SK-MEL-5 (cell line): ENCODE data around the gene DNAJC25. TPM values are rescaled to one million over a fixed set of nuclear protein-coding genes. Genes with fewer than 3 reads are reported as not detected.
A peak's percentile ranks its signal among the peaks of the same experiment; 100 is the strongest.

Experiments
- DNase-seq: peaks from one replicate; pipeline ENCODE4 v3.0.0-alpha.2; 2016; ENCODE audit warnings: low read depth, low spot score
- in situ Hi-C: cut with HindIII; loops from 2 replicates; pipeline ENCODE4 v1.10.0; 2016; ENCODE audit warnings: low sequenced_read_pairs, high pct_unique_total_duplicates, low pct_unique_long_range_greater_than_20kb
- polyA plus RNA-seq, 2 experiments: library from polyadenylated mRNA; depleted of rRNA; stranded (reverse); fragments of >200 nt; gene quantifications; 2 replicates each; pipeline ENCODE4 v1.2.3, GENCODE V29; 2015
- total RNA-seq: library from RNA; depleted of rRNA; stranded (reverse); fragments of >200 nt; shearing (Covaris generic); gene quantifications from 2 replicates; pipeline ENCODE4 v1.2.3, GENCODE V29; 2014; rRNA removed

DNAJC25 gene
- total RNA-seq, result 13.1 and 16.3 TPM in 2 replicates
- 11.8 and 12.7 TPM in 2 replicates for polyA plus RNA-seq (2015; cell fraction: cytosol; rRNA removed)
- 15.2 and 18.6 TPM in 2 replicates for polyA plus RNA-seq (2015; cell fraction: nucleus; rRNA removed)

DNA sequence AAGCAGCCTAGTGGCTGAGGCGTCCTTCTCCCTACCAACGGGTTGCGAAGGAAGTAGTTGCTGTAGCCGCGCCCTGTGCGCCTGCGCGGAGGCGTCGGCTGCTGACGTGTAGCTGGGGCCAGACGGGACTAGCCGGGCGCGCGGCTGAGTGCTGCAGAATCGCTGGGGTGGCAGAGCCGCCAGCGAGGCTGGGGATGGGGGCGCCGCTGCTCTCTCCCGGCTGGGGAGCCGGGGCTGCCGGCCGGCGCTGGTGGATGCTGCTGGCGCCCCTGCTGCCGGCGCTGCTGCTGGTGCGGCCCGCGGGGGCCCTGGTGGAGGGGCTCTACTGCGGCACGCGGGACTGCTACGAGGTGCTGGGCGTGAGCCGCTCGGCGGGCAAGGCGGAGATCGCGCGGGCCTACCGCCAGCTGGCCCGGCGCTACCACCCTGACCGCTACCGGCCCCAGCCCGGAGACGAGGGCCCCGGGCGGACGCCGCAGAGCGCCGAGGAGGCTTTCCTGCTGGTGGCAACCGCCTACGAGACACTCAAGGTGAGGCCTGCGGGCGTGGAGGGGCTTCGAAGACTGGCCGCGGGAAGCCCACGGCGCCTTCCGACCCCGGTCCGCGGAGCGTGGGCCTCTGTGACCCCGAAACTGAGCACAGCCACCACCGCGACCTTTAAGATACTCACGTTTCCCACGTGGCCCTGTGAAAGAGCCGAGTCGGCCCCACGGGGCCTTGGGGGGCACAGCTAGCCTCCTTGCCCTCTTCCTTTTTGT, at the start of gene DNAJC25:
DNAJC25 (plus strand) TSS at position 121 of the 758 bp plus-strand sequence; CDS start at position 195, 74 bp downstream.
- DNase-seq, result peak; percentile 99
- in situ Hi-C loops, result no loop called here

GRCh38 chr9:111582888-111583287, 48.2 kb upstream of the DNAJC25 start:
- DNase-seq, result no peak

GRCh38 chr9:111586378-111586777, 44.8 kb upstream of the DNAJC25 start:
- in situ Hi-C loops, result loop anchor here (25.0 kb wide), 1 partner anchor 101 kb away; no protein-coding TSS in a partner anchor
- DNase-seq, result no peak

More at GRCh38 chr9:111582888-111583287, 48.2 kb upstream of the DNAJC25 start:
- in situ Hi-C loops, result loop anchor here (25.0 kb wide), 1 partner anchor 104 kb away; no protein-coding TSS in a partner anchor

DNA sequence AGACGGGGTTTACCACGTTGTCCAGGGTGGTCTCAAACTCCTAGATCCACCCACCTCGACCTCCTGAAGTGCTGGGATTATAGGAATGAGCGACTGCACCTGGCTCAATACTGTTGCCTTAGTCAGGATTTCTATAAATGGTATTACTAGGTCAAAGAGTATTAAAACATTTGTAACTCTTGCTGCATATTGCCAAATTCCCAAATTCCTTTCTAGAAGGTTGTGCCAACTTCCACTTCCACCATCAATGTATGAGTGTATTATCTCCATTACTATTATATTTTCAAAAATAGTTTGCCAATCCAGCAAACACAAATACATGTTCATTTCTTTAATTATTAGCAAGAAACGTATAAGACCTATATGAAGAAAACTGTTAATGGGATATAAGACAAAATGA, 42.3 kb upstream of the DNAJC25 start:
- DNase-seq, result no peak
- in situ Hi-C loops, result loop anchor here (25.0 kb wide), 1 partner anchor 98 kb away; no protein-coding TSS in a partner anchor

DNA sequence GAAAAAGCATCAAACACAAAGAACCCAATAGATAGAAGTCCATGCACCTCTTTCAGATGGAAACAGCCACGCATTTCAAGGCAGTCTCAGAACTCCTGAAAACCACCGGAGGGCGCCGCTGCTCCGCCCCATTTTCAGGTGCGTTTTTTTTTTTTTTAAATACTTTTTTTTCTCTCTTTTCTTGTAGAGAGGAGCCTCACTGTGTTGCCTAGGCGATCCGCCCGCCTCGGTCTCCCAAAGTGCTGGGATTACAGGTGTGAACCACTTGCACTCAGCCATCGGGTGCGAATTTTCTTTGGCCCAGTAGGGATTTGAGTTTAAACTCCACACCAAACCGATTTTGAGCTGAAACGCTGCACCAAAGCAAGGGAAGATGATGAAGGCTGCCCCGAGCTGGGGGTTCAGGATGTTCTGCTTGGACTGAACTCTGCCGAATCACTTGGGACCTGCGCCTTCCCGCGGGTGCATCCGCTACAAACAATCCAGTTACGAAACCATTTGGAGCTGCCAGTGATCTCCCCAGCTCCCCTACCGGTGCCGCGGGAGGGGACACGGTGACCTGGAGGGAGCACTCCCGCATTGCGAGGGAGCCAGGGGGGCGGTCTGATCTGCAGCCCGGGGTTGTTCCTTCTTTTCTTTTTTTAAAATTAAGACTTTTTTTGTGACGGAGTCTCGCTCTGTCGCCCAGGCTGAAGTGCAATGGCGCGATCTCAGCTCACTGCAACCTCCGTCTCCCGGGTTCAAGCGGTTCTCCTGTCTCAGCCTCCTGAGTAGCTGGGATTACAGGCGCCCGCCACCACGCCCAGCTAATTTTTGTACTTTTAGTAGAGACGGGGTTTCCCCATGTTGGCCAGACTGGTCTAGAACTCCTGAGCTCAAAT, 33.0 kb upstream of the DNAJC25 start:
- peak; percentile 76 for DNase-seq
- in situ Hi-C loops, result loop anchor here (25.0 kb wide), 1 partner anchor 89 kb away; no protein-coding TSS in a partner anchor

DNA sequence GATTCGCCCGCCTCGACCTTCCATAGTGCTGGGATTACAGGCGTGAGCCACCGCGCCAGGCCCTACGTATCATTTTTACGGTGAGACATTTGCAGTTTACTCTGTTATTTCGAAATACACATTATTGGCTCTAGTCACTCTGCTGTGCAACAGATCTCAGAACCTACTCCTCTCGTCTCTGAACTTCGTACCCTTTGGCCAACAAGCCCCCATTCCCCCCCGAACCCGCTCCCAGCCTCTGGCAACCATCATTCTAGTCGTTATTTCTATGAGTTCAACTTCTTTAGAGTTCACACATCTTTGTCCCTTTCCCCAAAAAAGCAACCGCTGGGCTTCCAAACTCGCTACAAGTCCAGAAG, 32.4 kb upstream of the DNAJC25 start:
- peak; percentile 5 for DNase-seq

DNA sequence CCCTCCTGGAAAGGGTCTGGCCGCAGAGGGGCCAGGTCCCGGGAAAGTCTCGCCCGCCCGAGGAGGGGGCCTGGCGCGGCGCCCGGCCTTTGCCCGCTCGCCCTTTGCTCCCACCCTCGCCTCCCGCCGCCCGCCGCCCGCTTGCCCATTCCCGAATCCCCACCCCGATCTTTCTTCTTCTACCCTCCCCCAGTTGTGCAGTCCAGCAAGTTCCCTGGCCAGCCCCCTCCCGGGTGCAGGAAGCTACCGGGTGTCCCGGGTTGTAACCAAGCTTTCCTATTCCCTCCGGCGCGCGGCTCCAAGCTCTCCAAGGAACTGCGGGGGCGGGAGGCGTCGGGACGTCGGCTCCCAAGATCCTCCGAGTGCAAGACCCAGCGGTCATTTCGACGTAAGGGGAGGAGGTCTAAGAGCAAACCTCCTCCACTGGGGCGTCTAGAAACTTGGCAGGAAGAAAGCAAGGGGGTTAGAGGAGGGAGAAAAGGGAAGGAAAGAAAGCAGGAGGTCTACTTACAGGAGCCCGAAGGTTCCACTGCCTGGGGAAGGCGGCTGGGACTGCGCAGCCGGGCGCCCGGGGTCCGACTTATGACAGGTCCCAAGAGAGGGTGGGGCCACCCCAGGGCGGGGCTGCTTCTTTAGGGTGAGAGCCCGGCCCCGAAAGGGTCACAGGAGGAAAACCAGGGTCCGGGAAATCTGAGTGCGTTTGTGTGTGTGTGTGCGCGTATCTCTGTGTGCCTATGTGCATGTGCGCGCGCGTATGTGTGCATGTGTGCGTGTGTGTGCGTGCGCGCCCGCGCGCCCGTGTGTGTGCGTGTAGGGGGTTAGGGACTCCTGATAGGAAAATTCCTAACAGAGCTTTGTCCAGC, 31.8 kb upstream of the DNAJC25 start, which contains the start of gene PTGR1:
PTGR1 (minus strand) TSS at position 556 of the 863 bp plus-strand sequence. CDS start 2,225 bp downstream, outside the sequence.
- DNase-seq, result peak; percentile 83
- in situ Hi-C loops, result loop anchor here (25.0 kb wide), 1 partner anchor 88 kb away; no protein-coding TSS in a partner anchor

More for the DNA sequence above, 32.4 kb upstream of the DNAJC25 start:
- in situ Hi-C loops, result loop anchor here (25.0 kb wide), 1 partner anchor 89 kb away; no protein-coding TSS in a partner anchor

DNA sequence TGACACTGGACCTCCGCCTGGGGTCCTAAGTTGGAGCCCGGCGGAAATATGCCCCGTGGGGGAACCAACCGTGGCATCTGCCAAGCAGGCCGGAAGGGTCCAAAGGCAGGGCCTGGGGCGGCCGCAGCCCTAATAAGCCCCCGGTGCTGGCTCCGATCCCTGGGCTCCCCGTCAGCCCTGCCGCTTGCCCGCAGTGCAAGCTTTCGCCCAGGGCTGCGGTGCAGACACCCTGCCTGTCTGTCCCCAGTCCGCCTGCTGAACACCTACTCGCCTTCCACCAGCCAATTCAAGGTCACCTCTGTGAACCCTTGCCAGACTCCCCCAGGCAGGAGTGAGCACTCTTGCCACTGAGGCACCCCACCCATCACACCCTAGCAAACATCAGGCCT, 31.2 kb upstream of the DNAJC25 start:
- in situ Hi-C loops, result loop anchor here (25.0 kb wide), 1 partner anchor 87 kb away; no protein-coding TSS in a partner anchor
- no peak for DNase-seq

DNA sequence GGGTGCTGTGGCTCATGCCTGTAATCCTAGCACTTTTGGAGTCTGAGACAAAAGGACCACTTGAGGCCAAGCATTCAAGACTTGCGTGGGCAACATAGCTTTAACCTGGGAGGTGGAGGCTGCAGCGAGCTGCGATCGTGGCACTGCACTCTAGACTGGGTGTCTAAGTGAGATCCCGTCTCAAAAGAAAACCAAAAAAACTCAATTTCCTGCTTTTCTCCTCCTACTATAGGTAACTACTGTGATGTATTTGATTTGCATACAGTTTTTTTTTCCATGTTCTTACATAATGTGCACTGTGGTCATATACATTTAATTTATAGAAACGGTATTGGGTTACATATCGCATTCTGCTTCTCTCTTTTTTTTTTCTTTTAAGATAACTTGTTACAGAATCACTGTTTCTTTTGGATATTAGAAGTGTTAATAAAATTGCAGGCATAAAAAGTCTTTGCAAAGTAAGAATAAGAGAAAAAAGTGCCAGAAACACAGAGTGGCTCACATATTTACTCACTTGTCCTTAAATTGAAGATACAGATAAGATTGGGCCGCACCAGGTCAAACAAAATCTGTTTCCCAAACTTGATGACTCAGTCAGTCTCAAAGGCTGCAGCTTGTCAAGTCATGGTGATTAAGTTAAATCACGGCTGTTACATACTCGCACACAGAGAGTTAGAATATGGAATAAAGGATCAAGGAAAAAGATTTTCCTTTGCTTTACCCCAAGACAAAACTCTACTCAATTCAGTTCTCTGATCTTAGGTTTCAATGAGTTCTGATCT, 29.7 kb upstream of the DNAJC25 start:
- in situ Hi-C loops, result no loop called here
- DNase-seq, result no peak

- in situ Hi-C loops, result no loop called here
- DNase-seq, result no peak
These were observed 28.1 kb upstream of the DNAJC25 start for GRCh38 chr9:111603041-111603440.

GRCh38 chr9:111604054-111604615, 27.0 kb upstream of the DNAJC25 start:
- DNase-seq, result no peak
- in situ Hi-C loops, result no loop called here

DNA sequence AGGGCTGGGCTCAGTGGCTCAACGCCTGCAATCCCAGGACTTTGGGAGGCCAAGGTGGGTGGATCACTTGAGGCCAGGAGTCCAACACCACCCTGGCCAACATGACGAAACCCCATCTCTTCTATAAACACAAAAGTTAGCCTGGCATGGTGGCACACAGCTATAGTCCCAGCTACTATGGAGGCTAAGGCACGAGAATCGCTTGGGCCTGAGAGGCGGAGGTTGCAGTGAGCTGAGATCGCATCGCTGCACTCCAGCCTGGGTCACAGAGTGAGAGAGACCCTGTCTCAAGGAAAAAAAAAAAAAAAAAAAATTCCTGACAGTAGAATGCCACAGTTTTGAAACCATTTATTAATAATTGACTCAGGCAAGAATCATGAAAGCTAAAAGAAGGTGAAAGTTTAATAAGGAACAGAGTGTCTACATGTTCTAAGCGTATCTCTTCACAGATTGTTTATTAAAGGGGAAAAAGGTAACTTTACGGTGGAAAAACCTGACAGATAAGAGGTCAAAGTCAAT, 26.0 kb upstream of the DNAJC25 start:
- no peak for DNase-seq
- in situ Hi-C loops, result no loop called here

- in situ Hi-C loops, result no loop called here
- DNase-seq, result no peak
These were observed 21.0 kb upstream of the DNAJC25 start for GRCh38 chr9:111610149-111610548.

- in situ Hi-C loops, result no loop called here
- DNase-seq, result no peak
These were observed 20.3 kb upstream of the DNAJC25 start for GRCh38 chr9:111610845-111611244.

GRCh38 chr9:111613436-111614040, 17.6 kb upstream of the DNAJC25 start:
- in situ Hi-C loops, result no loop called here
- DNase-seq, result peak; percentile 16
